Erythroblast (primary cell): ENCODE data around the gene TENT4B.

Experiments used
- GATA1 ChIP-seq: IDR thresholded peaks from 2 replicates; pipeline ENCODE4 v1.6.1; 2011; ENCODE audit warnings: low read depth, mild to moderate bottlenecking, control low read depth, low read length, moderate library complexity
- POLR2A ChIP-seq: IDR thresholded peaks from 2 replicates; pipeline ENCODE4 v1.6.1; 2011; ENCODE audit warnings: mild to moderate bottlenecking, low read length

- TF ChIP-seq POLR2A = no peak
- no peak for TF ChIP-seq GATA1
Observed at GRCh38 chr16:50190292-50190691, 37.2 kb downstream of the TENT4B start.
